Fibroblast of lung (primary cell): Measurements from ENCODE around the gene CENPP.

Experiments
- CTCF ChIP-seq, 2 donors: IDR thresholded peaks in 1 of 2; conservative IDR thresholded peaks in 1 of 2; 1 replicate in 1 of 2; 2 replicates in 1 of 2; pipeline ENCODE4 v1.5.1; 2011 to 2012; ENCODE audit warnings: low read length in 2 of 2, control low read depth in 1 of 2, inconsistent platforms in 1 of 2, low read depth in 1 of 2, mild to moderate bottlenecking in 1 of 2
- EZH2 ChIP-seq: IDR thresholded peaks from 2 replicates; pipeline ENCODE4 v1.5.1; 2012; ENCODE audit warnings: low read length, control low read depth, mild to moderate bottlenecking; ENCODE audit errors: missing control alignments

GRCh38 chr9:92276331-92277032, 49.3 kb upstream of the CENPP start:
- TF ChIP-seq CTCF (conservative IDR thresholded peaks at IDR 0.05 in 1 of 2, IDR thresholded peaks at IDR 0.05 in 1 of 2; ENCODE audit: low read depth in 1 of 2, low read length in 2 of 2) (no peak), EZH2 (no peak)
